GM18519 (cell line): ENCODE measurements around the gene MTG2.
A peak's percentile ranks its signal among the peaks of the same experiment; 100 is the strongest.

Source experiments
- ATAC-seq: cut with Tn5 transposase; IDR thresholded peaks from one replicate; pipeline ENCODE4 v1.9.1; 2021; ENCODE audit warnings: mild to moderate bottlenecking, moderate library complexity; ENCODE audit not compliant: unreplicated experiment, low FRiP score

Gene MTG2

GRCh38 chr20:62228982-62229545 is 46.2 kb downstream of the MTG2 start:
- no peak for ATAC-seq

GRCh38 chr20:62229667-62230066 is 46.8 kb downstream of the MTG2 start:
- no peak for ATAC-seq

- ATAC-seq = no peak
Measured at GRCh38 chr20:62230276-62230675, 47.4 kb downstream of the MTG2 start.

- ATAC-seq = no peak
Measured at GRCh38 chr20:62230696-62231095, 47.9 kb downstream of the MTG2 start.

DNA sequence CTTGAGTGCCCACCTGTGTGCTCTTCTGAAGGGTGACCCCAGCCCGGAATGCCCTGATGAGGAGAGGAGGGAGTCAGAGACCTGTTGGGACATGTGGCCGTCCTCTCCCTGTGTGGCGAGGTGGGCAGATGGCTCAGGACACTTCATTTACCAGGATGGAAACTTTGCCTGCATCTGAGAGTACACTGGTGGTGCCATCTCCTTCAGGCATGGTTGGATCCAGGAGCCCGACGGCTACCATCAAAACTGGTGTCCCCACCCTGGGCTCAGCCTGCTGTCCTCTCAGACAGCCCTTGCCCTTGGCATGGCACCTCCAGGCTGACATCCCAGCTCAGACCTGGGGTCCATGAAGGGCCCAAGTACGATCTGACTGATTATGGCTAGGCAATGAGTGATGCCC is 48.5 kb downstream of the MTG2 start:
- no peak for ATAC-seq

DNA sequence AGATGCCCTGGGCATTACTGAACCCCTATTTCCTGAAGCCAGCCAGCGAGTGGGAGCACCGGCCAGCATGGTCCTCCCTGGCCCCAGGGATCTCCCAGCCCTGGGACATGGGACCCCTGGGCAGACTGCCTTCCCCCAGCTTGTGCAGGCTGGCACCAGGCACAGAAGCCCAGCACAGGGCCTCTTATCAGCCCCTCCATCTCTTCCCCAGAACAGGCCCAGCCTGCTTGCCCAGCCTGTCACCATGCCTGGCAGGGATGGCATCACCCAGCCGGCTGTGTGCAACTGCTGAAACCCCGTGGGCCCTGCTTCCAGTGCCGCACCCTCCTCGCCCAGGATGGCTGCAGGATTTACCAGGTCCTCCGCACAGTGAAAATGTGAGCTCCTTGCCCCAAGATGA is 49.4 kb downstream of the MTG2 start:
- ATAC-seq = no peak

DNA sequence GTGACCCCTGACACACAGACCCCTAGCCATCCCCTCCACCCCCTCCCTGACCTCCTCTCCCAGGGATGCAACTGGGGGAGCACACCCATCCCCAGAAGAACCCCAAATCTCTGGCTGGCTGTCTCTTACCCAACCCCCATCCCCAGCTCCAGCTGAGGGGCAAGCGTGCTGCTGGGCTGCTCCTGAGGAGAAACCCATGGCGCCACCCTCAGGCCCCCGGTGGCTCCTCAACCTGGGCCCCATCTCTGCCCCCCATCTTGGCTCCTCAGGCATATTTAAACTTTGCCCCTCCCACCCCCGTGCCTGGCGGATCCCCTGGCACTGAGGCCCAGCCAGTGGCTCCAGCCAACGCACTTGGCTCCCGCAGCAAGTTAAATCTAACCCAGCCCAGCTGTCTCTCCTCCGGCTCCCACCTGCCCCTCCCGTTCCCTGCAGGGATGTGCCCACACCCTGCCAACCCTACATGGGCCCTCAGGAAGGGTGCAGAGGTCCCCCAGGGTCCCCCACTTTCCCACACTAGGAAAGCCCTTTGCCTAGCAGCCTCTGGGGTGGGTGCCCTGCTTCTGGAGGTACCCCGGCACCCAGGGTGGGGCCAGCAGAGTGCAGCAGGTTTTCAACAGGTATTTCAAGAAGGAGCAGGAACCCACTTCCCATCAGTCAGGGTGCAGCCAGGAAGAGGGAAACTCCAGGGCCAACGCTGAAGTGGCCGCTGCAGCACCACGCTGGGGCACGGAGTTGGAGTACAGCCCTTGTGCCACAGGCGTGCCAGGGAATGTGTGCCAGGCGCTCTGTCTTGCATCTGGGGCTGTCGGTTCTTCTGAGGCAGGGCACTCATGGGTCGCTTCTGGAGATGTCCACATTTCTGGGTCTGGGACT is 50.2 kb downstream of the MTG2 start:
- ATAC-seq = no peak

- ATAC-seq = no peak
Measured at GRCh38 chr20:62233684-62234083, 50.9 kb downstream of the MTG2 start.

- ATAC-seq = no peak
Measured at GRCh38 chr20:62234339-62234738, 51.5 kb downstream of the MTG2 start.

- ATAC-seq = no peak
Measured at GRCh38 chr20:62235001-62235776, 52.4 kb downstream of the MTG2 start.

DNA sequence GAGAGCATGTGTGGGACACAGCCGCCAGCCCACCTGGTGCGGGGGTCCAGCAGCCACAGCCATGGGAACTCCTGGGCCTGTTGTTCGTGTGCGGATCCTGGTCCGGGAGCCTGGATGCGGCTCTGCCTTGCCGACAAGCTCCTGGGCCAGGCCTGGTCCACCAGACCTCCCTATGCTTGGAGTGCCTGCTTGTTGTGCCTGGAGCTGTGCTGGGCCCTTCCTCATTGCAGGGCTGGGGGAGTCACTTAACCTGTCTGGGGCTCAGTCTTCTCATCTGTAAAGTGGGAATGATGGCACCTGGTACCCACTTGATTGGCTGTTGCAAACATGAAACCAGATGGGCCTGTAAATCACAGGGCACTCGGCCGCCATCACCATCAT is 52.9 kb downstream of the MTG2 start:
- ATAC-seq = no peak

DNA sequence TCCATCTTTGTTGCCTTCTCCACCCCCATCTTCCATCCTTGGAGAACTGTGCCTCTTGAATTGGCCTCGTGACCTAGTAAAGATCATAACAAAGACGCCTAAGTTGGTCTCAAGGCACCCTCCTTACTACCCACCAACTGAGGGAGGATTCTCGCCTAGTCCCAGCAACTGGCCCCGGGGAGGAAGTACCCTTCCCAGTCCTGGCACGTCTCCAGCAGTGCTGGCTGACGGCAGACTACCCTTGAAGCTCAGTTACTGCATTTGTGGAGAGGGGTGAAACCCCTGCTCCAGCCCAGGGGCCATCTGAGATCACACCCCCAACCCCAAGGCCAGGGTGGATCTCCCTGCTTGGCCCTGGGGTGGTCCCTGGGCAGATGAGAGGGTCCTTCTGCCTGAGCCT is 53.4 kb downstream of the MTG2 start:
- no peak for ATAC-seq

DNA sequence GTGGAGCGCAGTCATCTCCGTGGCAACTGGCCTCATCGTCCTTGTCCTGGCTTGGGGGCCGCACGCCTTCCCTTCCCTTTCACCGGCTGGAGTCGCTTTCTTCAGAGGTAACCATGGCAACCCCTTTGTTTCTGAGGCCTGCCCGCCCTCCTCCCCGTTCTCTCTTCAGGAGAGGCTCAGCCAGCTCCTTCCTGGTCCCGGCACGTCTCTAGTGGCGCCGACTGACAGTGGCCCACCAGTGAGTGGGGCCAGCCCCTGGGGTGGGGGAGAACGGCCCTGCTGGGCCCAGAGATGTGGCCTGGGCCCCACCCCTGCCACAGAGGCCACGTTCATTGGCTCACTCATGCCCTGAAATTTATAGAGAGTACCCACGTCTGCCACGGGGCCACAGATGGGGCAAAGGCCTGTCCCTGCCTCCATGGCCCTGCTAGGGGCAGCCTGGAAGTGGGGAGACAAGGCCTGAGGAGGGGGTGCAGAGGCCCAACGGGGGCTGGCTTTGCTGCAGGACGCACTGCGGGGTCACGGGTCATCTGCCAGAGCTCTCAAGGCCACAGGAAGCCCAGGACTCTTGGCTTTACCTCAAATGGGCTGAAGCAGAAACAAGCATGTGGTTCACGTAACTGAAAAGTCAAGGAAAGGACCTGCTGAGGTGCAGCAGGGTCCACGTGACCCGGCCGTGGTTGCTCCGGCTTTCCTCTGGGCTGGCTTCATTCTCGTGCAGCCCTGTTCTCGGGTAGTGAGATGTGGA is 54.1 kb downstream of the MTG2 start:
- no peak for ATAC-seq

- ATAC-seq = no peak
Measured at GRCh38 chr20:62237514-62237800, 54.6 kb downstream of the MTG2 start.

- ATAC-seq = peak; percentile 94
Measured at GRCh38 chr20:62237801-62238568, 55.2 kb downstream of the MTG2 start, which contains the start of gene OSBPL2. OSBPL2 (plus strand) TSS chr20:62238521; CDS start chr20:62256185, 17,664 bp downstream.

- ATAC-seq = peak; percentile 1
Measured at GRCh38 chr20:62238569-62239277, 55.9 kb downstream of the MTG2 start.

- no peak for ATAC-seq
Measured at GRCh38 chr20:62239278-62239879, 56.6 kb downstream of the MTG2 start.

- no peak for ATAC-seq
Measured at GRCh38 chr20:62240020-62240685, 57.3 kb downstream of the MTG2 start.

- no peak for ATAC-seq
Measured at GRCh38 chr20:62241506-62241905, 58.7 kb downstream of the MTG2 start.
